ENCODE results near the gene PAX8. TPM values are rescaled to one million over a fixed set of nuclear protein-coding genes. Genes with fewer than 3 reads are reported as not detected.

The PAX8 gene
- total and polyA plus RNA-seq, 2 of the 13 experiments (the other 11 are each of a cell fraction or from before 2014, with no cell fraction given): 1.5 to 8.8 TPM

GRCh38 chr2:113167115-113167932 lies 111.4 kb downstream of the PAX8 start (continued):
- TF ChIP-seq ZNF496 (CRISPR knock-in tag; IDR thresholded peaks at IDR 0.05; ENCODE audit: insufficient replicate concordance): no peak
- TF ChIP-seq U2AF2 (IDR thresholded peaks at IDR 0.05; ENCODE audit: low read depth, low read length): no peak
- peak; percentile 76 for TF ChIP-seq ZBTB33 (CRISPR knock-in tag; IDR thresholded peaks at IDR 0.05)
- no peak for TF ChIP-seq ZSCAN12 (CRISPR knock-in tag; IDR thresholded peaks at IDR 0.05)
- 0 out of 2 replicates have a peak, but pooled peaks have one; percentile 43 for TF ChIP-seq REXO4 (CRISPR knock-in tag; IDR thresholded peaks at IDR 0.05; ENCODE audit: borderline replicate concordance)
- TF ChIP-seq MXI1 (IDR thresholded peaks at IDR 0.05; ENCODE audit: borderline replicate concordance, low read depth, low read length): peak; percentile 94; the same call in 1 of the 3 replicates
- TF ChIP-seq ZNF777 (CRISPR knock-in tag; IDR thresholded peaks at IDR 0.05): peak; percentile 56; the same call in 1 of the 2 replicates
- TF ChIP-seq ZNF572 (CRISPR knock-in tag; IDR thresholded peaks at IDR 0.05): peak; percentile 99; the same call in 1 of the 2 replicates
- TF ChIP-seq ZNF577 (CRISPR knock-in tag; IDR thresholded peaks at IDR 0.05; ENCODE audit: borderline replicate concordance, low read depth): no peak
- TF ChIP-seq SMAD9 (CRISPR knock-in tag; IDR thresholded peaks at IDR 0.05): no peak
- TF ChIP-seq ZNF256 (CRISPR knock-in tag; conservative IDR thresholded peaks at IDR 0.05): peak; percentile 79; the same call in 1 of the 2 replicates
- TF ChIP-seq RXRA (CRISPR knock-in tag; IDR thresholded peaks at IDR 0.05): peak; percentile 99
- TF ChIP-seq FOXP1 (IDR thresholded peaks at IDR 0.05): no peak
- peak; percentile 91 for TF ChIP-seq FOXP1 (CRISPR knock-in tag; IDR thresholded peaks at IDR 0.05)
- peak; percentile 88 for TF ChIP-seq ZNF552 (CRISPR knock-in tag; IDR thresholded peaks at IDR 0.05; ENCODE audit: borderline replicate concordance)
- peak; percentile 99 for TF ChIP-seq ERF (CRISPR knock-in tag; IDR thresholded peaks at IDR 0.05)
- TF ChIP-seq ZNF660 (CRISPR knock-in tag; IDR thresholded peaks at IDR 0.05; ENCODE audit: borderline replicate concordance, low read depth): no peak; the same call in 1 of the 2 replicates
- no peak for TF ChIP-seq ASH2L (IDR thresholded peaks at IDR 0.05; ENCODE audit: insufficient read length, low read depth, low read length)
- TF ChIP-seq TSC22D2 (CRISPR knock-in tag; IDR thresholded peaks at IDR 0.05; ENCODE audit: borderline replicate concordance): peak; percentile 83; the same call in 1 of the 2 replicates
- no peak; the same call in 1 of the 2 replicates for TF ChIP-seq ZFYVE20 (CRISPR knock-in tag; IDR thresholded peaks at IDR 0.05; ENCODE audit: borderline replicate concordance, low read depth)
- 0 out of 2 replicates have a peak, but pooled peaks have one; percentile 32 for TF ChIP-seq ZNF34 (CRISPR knock-in tag; IDR thresholded peaks at IDR 0.05; ENCODE audit: borderline replicate concordance)
- TF ChIP-seq, protein P1, sequence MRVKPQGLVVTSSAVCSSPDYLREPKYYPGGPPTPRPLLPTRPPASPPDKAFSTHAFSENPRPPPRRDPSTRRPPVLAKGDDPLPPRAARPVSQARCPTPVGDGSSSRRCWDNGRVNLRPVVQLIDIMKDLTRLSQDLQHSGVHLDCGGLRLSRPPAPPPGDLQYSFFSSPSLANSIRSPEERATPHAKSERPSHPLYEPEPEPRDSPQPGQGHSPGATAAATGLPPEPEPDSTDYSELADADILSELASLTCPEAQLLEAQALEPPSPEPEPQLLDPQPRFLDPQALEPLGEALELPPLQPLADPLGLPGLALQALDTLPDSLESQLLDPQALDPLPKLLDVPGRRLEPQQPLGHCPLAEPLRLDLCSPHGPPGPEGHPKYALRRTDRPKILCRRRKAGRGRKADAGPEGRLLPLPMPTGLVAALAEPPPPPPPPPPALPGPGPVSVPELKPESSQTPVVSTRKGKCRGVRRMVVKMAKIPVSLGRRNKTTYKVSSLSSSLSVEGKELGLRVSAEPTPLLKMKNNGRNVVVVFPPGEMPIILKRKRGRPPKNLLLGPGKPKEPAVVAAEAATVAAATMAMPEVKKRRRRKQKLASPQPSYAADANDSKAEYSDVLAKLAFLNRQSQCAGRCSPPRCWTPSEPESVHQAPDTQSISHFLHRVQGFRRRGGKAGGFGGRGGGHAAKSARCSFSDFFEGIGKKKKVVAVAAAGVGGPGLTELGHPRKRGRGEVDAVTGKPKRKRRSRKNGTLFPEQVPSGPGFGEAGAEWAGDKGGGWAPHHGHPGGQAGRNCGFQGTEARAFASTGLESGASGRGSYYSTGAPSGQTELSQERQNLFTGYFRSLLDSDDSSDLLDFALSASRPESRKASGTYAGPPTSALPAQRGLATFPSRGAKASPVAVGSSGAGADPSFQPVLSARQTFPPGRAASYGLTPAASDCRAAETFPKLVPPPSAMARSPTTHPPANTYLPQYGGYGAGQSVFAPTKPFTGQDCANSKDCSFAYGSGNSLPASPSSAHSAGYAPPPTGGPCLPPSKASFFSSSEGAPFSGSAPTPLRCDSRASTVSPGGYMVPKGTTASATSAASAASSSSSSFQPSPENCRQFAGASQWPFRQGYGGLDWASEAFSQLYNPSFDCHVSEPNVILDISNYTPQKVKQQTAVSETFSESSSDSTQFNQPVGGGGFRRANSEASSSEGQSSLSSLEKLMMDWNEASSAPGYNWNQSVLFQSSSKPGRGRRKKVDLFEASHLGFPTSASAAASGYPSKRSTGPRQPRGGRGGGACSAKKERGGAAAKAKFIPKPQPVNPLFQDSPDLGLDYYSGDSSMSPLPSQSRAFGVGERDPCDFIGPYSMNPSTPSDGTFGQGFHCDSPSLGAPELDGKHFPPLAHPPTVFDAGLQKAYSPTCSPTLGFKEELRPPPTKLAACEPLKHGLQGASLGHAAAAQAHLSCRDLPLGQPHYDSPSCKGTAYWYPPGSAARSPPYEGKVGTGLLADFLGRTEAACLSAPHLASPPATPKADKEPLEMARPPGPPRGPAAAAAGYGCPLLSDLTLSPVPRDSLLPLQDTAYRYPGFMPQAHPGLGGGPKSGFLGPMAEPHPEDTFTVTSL (CRISPR knock-in tag; IDR thresholded peaks at IDR 0.05; ENCODE audit: borderline replicate concordance): peak; percentile 97
